NCI-H146 treated with DMSO at 0.1 percent for 48 hours (cell line): Measurements from ENCODE around the gene CPNE9.

Experiments used
- DNase-seq: peaks from one replicate; lab custom pipeline; 2025; ENCODE audit not compliant: unreplicated experiment; lab: John Stamatoyannopoulos, UW

The CPNE9 gene

GRCh38 chr3:9686050-9686550 lies 17.5 kb upstream of the CPNE9 start:
- no peak for DNase-seq

- DNase-seq: no peak
These were observed 16.9 kb upstream of the CPNE9 start for GRCh38 chr3:9686703-9687102.

- no peak for DNase-seq
These were observed 16.1 kb upstream of the CPNE9 start for GRCh38 chr3:9687514-9687913.

GRCh38 chr3:9688961-9689360 lies 14.7 kb upstream of the CPNE9 start:
- no peak for DNase-seq

GRCh38 chr3:9689757-9690156 lies 13.9 kb upstream of the CPNE9 start:
- DNase-seq: no peak

GRCh38 chr3:9690451-9691450 lies 12.9 kb upstream of the CPNE9 start:
- no peak for DNase-seq

GRCh38 chr3:9691636-9692035 lies 12.0 kb upstream of the CPNE9 start:
- no peak for DNase-seq

- DNase-seq: no peak
These were observed 11.2 kb upstream of the CPNE9 start for GRCh38 chr3:9692416-9692815.

GRCh38 chr3:9695345-9695744 lies 8.3 kb upstream of the CPNE9 start:
- DNase-seq: no peak

GRCh38 chr3:9695746-9696145 lies 7.9 kb upstream of the CPNE9 start:
- no peak for DNase-seq

- no peak for DNase-seq
These were observed 7.0 kb upstream of the CPNE9 start for GRCh38 chr3:9696480-9697220.

GRCh38 chr3:9697892-9698291 lies 5.7 kb upstream of the CPNE9 start:
- DNase-seq: no peak

GRCh38 chr3:9698293-9698692 lies 5.3 kb upstream of the CPNE9 start:
- DNase-seq: no peak

- no peak for DNase-seq
These were observed 3.1 kb upstream of the CPNE9 start for GRCh38 chr3:9700536-9700935.

GRCh38 chr3:9701006-9701405 lies 2.6 kb upstream of the CPNE9 start:
- DNase-seq: no peak

GRCh38 chr3:9701711-9702110 lies 1.9 kb upstream of the CPNE9 start:
- no peak for DNase-seq

GRCh38 chr3:9703240-9703639 lies 393 bp upstream of the CPNE9 start:
- DNase-seq: no peak

GRCh38 chr3:9704347-9705322 lies 1.0 kb downstream of the CPNE9 start:
- DNase-seq: peak; percentile 33

GRCh38 chr3:9710174-9710739 lies 6.6 kb downstream of the CPNE9 start:
- no peak for DNase-seq

GRCh38 chr3:9712415-9712814 lies 8.8 kb downstream of the CPNE9 start:
- DNase-seq: no peak
